ENCODE measurements around the gene SH2D7.

The SH2D7 gene

GRCh38 chr15:78092261-78093041, at the start of gene SH2D7:
Gene SH2D7, plus strand, starts transcription at chr15:78092561. Its CDS starts 24 bp downstream, at chr15:78092585.
- DNase-seq = no peak

- DNase-seq = no peak
Measured at GRCh38 chr15:78044407-78045155, 47.8 kb upstream of the SH2D7 start.

- DNase-seq = no peak
Measured at GRCh38 chr15:78045189-78045588, 47.2 kb upstream of the SH2D7 start.

GRCh38 chr15:78046796-78047341, 45.5 kb upstream of the SH2D7 start:
- DNase-seq = no peak

GRCh38 chr15:78047761-78048627, 44.4 kb upstream of the SH2D7 start:
- DNase-seq = no peak

GRCh38 chr15:78048628-78048920, 43.8 kb upstream of the SH2D7 start:
- DNase-seq = no peak

GRCh38 chr15:78049691-78050440, 42.5 kb upstream of the SH2D7 start:
- DNase-seq = no peak

- DNase-seq = no peak
Measured at GRCh38 chr15:78050441-78050809, 41.9 kb upstream of the SH2D7 start.

- DNase-seq = no peak
Measured at GRCh38 chr15:78050826-78051225, 41.5 kb upstream of the SH2D7 start.

GRCh38 chr15:78051596-78051995, 40.8 kb upstream of the SH2D7 start:
- no peak for DNase-seq

- DNase-seq = no peak
Measured at GRCh38 chr15:78052001-78052401, 40.4 kb upstream of the SH2D7 start.

- DNase-seq = no peak
Measured at GRCh38 chr15:78052545-78052944, 39.8 kb upstream of the SH2D7 start.

- no peak for DNase-seq
Measured at GRCh38 chr15:78054518-78054917, 37.8 kb upstream of the SH2D7 start.

GRCh38 chr15:78054966-78055365, 37.4 kb upstream of the SH2D7 start:
- DNase-seq = no peak

GRCh38 chr15:78055919-78056713, 36.2 kb upstream of the SH2D7 start:
- no peak for DNase-seq

- DNase-seq = no peak
Measured at GRCh38 chr15:78056714-78057269, 35.6 kb upstream of the SH2D7 start.

- no peak for DNase-seq
Measured at GRCh38 chr15:78057803-78058202, 34.6 kb upstream of the SH2D7 start.

GRCh38 chr15:78058401-78058935, 33.9 kb upstream of the SH2D7 start:
- DNase-seq = no peak

GRCh38 chr15:78059110-78059839, 33.1 kb upstream of the SH2D7 start:
- DNase-seq = peak; percentile 89

- no peak for DNase-seq
Measured at GRCh38 chr15:78060232-78060631, 32.1 kb upstream of the SH2D7 start.
